OCI-LY7 (cell line): ENCODE results near the gene CLEC16A.

Experiments used
- CTCF ChIP-seq: fragments of 200-600 bp; sonication (generic); conservative IDR thresholded peaks from 2 replicates; pipeline ENCODE4 v1.5.1; 2014; ENCODE audit warnings: mild to moderate bottlenecking, antibody characterized with exemption, low read length, moderate library complexity, mixed read lengths
- EZH2phosphoT487 ChIP-seq: fragments of 200-600 bp; sonication (generic); IDR thresholded peaks from 2 replicates; pipeline ENCODE4 v1.6.1; 2018; ENCODE audit warnings: low read depth, borderline replicate concordance, mild to moderate bottlenecking, mixed run types, antibody characterized with exemption, low read length, moderate library complexity, mixed read lengths

GRCh38 chr16:11047057-11047456 is 102.7 kb downstream of the CLEC16A start:
- TF ChIP-seq CTCF (no peak), EZH2phosphoT487 (no peak)
